HG02970 (cell line): Measurements from ENCODE around the gene TEX44.

ENCODE experiments used
- ATAC-seq: cut with Tn5 transposase; IDR thresholded peaks from one replicate; pipeline ENCODE4 v1.9.1; 2021; ENCODE audit warnings: mild to moderate bottlenecking, moderate library complexity, moderate number of reproducible peaks; ENCODE audit not compliant: unreplicated experiment, low FRiP score

The TEX44 gene

GRCh38 chr2:231627384-231628120 is 34.9 kb downstream of the TEX44 start:
- ATAC-seq, result no peak

- ATAC-seq, result no peak
Measured at GRCh38 chr2:231632559-231633142, 40.0 kb downstream of the TEX44 start.

- no peak for ATAC-seq
Measured at GRCh38 chr2:231633241-231633976, 40.7 kb downstream of the TEX44 start.

GRCh38 chr2:231634412-231634811 is 41.7 kb downstream of the TEX44 start:
- no peak for ATAC-seq

- no peak for ATAC-seq
Measured at GRCh38 chr2:231634951-231635875, 42.5 kb downstream of the TEX44 start.

GRCh38 chr2:231640241-231640640 is 47.6 kb downstream of the TEX44 start:
- ATAC-seq, result no peak

GRCh38 chr2:231640641-231641111 is 48.0 kb downstream of the TEX44 start:
- ATAC-seq, result no peak

GRCh38 chr2:231642631-231643494 is 50.2 kb downstream of the TEX44 start:
- ATAC-seq, result no peak

- ATAC-seq, result no peak
Measured at GRCh38 chr2:231643495-231643888, 50.8 kb downstream of the TEX44 start.
